Astrocyte of the cerebellum (primary cell): ENCODE data around the gene GATB.

Source experiments
- DNase-seq: peaks from one replicate; pipeline ENCODE4 v3.0.0-alpha.2; 2011; ENCODE audit warnings: low read depth
- H3K4me3 ChIP-seq: 2 replicates; pipeline ENCODE4 v1.5.1; 2011; ENCODE audit warnings: mild to moderate bottlenecking, low read depth, low read length, moderate library complexity
- in situ Hi-C: cut with HindIII; loops from 2 replicates; pipeline ENCODE4 v1.10.0; 2017; ENCODE audit warnings: low sequenced_read_pairs
- TF ChIP-seq, protein P1 (sequence below): IDR thresholded peaks from 2 replicates; pipeline ENCODE4 v1.5.1; 2012; ENCODE audit warnings: low read length, low read depth, moderate library complexity, mild to moderate bottlenecking; ENCODE audit errors: missing control alignments

Gene GATB

DNA sequence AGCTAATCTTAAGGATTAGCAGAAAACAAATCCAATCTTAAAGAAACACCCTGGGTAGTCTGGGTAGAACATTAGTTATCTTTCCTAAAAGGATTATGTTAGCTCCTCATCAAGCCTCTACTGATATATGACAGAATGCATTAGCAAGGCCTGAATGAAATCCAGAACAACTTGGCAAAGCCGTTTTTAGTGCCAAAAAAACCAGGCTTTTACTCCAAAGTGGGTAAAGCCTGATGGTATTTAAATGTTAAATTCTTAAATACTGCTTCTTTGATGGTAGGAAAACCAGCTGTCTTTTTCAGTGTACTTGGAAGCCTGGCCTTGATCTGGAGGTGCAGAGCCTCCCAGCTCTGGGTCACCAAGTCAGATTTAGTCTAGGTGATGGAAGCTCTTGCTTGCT, 120.4 kb downstream of the GATB start:
- H3K4me3 ChIP-seq = no peak overlapping the region
- TF ChIP-seq, protein P1, sequence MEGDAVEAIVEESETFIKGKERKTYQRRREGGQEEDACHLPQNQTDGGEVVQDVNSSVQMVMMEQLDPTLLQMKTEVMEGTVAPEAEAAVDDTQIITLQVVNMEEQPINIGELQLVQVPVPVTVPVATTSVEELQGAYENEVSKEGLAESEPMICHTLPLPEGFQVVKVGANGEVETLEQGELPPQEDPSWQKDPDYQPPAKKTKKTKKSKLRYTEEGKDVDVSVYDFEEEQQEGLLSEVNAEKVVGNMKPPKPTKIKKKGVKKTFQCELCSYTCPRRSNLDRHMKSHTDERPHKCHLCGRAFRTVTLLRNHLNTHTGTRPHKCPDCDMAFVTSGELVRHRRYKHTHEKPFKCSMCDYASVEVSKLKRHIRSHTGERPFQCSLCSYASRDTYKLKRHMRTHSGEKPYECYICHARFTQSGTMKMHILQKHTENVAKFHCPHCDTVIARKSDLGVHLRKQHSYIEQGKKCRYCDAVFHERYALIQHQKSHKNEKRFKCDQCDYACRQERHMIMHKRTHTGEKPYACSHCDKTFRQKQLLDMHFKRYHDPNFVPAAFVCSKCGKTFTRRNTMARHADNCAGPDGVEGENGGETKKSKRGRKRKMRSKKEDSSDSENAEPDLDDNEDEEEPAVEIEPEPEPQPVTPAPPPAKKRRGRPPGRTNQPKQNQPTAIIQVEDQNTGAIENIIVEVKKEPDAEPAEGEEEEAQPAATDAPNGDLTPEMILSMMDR = no peak
- in situ Hi-C loops = no loop called here
- no peak for DNase-seq

DNA sequence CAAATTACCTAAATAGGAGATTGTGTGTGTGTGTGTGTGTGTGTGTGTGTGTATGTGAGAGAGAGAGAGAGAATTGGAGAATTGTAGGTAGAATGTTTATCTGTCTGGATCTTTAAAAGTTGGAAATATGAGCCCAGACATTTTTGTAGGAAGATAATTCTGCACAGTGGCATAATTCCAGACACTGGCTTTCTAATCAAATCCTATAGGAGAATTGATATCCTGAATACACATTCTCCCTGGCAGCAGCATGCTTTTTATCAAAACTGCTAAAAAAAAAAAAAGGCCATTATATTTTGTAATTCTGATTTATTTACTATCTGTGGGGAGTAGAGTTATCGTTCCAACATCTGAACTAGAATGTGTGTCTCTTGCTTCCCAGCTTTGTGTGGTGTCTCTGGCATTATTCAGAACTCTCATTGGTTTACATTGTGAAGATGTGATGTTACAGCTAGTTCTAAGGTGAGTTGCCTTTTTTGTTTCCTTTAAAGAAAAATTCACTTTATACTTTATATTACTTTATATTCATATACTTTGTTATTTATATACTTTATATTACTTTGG, 122.4 kb downstream of the GATB start:
- DNase-seq = no peak
- TF ChIP-seq, protein P1 = no peak
- in situ Hi-C loops = no loop called here
- no peak overlapping the region for H3K4me3 ChIP-seq

DNA sequence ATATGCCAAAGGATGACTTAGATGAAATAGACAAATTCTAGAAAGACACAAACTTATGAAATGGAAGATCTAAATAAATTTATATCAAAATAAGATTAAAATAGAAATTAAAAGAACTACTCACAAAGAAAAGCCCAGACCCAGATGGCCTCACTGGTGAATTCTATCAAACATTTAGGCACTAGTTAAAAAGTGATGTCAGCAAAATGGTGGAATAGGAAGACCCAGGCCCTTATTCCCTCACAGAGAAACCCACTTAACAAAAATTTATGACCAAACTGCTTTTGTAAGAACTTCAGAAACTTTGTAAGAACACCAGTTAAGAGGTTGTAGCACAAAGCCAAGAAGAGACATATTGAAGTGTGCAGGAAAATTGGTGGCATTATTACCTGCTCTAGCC, 129.5 kb downstream of the GATB start:
- H3K4me3 ChIP-seq = no peak overlapping the region
- TF ChIP-seq, protein P1 = no peak
- in situ Hi-C loops = no loop called here
- DNase-seq = no peak

DNA sequence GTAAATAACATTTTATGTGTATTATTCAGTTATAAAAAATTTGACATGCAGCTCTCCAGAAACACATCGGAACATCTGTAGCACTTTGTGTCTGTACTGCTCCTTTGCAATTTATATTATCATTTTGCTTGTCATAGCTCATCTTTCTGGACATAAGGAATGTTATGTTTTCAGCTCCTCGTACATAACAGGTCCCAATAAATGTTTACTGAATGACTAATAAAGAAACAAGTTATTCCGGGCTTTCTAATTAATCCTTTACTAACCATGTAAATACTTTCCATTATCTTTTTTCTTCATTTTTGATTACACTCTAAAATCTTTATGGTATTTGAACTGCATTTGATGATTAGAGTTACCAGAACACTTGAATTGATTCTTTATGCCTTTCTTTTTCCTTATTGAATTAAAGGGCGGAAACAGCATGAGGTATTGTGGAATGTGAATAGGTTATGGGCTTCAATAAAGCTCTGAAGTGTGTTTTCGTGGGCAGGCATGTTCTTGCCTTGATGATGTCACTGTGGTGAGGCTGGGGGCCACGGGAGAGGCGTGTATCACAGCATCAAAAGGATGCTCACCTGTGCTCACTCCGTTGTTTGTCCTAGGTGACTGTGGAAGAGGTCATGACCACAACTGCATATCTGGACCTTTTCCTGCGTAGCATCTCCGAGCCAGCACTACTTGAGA, 131.6 kb downstream of the GATB start:
- no peak for DNase-seq
- in situ Hi-C loops = no loop called here
- no peak overlapping the region for H3K4me3 ChIP-seq
- TF ChIP-seq, protein P1 = no peak

DNA sequence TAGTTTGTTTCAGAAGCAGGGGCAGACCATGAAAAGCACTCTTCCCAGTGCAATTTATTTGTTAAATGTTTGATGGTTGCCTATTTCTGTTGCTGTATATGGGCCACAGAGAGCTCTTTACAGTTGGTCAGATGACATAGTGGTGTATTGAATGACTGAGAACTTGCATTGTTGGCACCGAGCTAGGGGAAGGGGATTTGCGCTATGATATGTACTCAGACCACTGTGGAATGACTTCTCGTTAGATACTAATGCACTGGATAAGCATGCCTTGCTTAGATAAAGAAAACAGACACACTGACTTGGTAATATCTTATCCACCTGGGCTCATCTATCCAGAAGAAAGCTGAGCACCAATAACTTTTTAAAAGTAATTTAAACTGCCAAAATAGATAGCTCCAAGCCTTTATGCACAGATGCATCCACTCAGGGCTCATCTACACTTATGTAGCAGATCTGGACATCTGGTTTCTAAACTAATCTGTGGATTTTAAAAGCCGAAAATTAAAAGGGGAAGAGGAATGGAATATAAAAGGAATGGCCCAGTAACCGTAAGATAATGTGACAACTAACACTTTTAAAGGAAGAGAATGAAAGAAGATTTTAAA, 132.7 kb downstream of the GATB start:
- H3K4me3 ChIP-seq = no peak overlapping the region
- no peak for DNase-seq
- TF ChIP-seq, protein P1 = no peak
- in situ Hi-C loops = no loop called here

DNA sequence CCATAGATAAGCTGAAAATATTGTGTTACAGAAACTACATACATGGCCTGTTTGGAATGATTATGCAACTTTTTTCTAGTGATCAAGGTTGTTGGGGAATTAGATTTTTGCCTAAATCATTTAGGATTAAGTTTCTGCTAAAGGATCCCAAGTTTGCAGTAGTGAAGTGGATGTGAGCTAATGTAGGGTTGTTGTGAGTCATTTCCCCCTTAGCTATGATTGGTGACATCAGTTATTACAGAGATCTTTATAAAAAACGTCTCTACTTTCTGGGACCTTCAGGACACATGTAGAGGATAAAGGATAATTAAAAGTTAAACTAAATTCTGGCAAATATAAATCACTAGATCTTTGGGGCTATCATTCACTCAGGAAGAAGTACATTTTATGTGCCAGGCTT, 133.3 kb downstream of the GATB start:
- no peak overlapping the region for H3K4me3 ChIP-seq
- TF ChIP-seq, protein P1 = no peak
- in situ Hi-C loops = no loop called here
- DNase-seq = no peak
